ENCODE results near the gene ZHX3. TPM values are rescaled to one million over a fixed set of nuclear protein-coding genes. Genes with fewer than 3 reads are reported as not detected.

ZHX3 gene
- total RNA-seq, 5 donors from 2014 or later (not counting 1 experiment from before 2014, with no cell fraction given) = 7.0 to 11.1 (median 10.5) TPM

- ATAC-seq (replicated peaks in 1 of 4) = no peak
- CTCF ChIA-PET = interaction anchor here in 1 of 2 donors (1.2 kb wide), 1 partner anchor 41 kb away, joined by 3 read pairs; no protein-coding TSS in a partner anchor
- Mint-ChIP-seq H3K27ac (no peak overlapping the region), H3K4me1 (peaks cover 0 to 2% (median 0%) of the 10 kb centered on the region in 3 donors), H3K27me3 (no peaks in the 10 kb centered on the region), H3K36me3 (peaks cover 27% of the 10 kb centered on the region), H3K4me3 (no peak overlapping the region), H3K9me3 (peaks cover 12 to 18% (median 16%) of the 10 kb centered on the region in 3 donors)
- H3K4me3 ChIP-seq (ENCODE audit: control insufficient read depth in 1 of 2, extremely low read depth in 1 of 2, low read length in 1 of 2) = no peak overlapping the region
- POLR2A ChIA-PET = interaction anchor here in 1 of 2 donors (0.6 kb wide), 1 partner anchor 20 kb away, joined by 3 read pairs; no protein-coding TSS in a partner anchor
- WGBS (ENCODE audit: insufficient coverage) = 94% methylated on average over 5 of the region's 5 CpGs
- H3K36me3 ChIP-seq (ENCODE audit: control insufficient read depth in 2 of 2, extremely low read depth in 1 of 2, insufficient read depth in 1 of 2, low read length in 1 of 2) = no peaks in the 10 kb centered on the region
- no peak overlapping the region for H3K27ac ChIP-seq (ENCODE audit: low read length)
- no peaks in the 10 kb centered on the region for H3K9me3 ChIP-seq
- H3K27me3 ChIP-seq (replicated peaks in 1 of 2; ENCODE audit: control insufficient read depth in 2 of 2, extremely low read depth in 1 of 2, insufficient read depth in 2 of 2, low read length in 1 of 2) = no peaks in the 10 kb centered on the region
- DNase-seq = no peak
- no peaks in the 10 kb centered on the region for H3K4me1 ChIP-seq (ENCODE audit: control insufficient read depth in 1 of 2, extremely low read depth in 1 of 2, insufficient read depth in 2 of 2, low read length in 2 of 2)
Measured at GRCh38 chr20:41191562-41192500, 125.7 kb downstream of the ZHX3 start.

DNA sequence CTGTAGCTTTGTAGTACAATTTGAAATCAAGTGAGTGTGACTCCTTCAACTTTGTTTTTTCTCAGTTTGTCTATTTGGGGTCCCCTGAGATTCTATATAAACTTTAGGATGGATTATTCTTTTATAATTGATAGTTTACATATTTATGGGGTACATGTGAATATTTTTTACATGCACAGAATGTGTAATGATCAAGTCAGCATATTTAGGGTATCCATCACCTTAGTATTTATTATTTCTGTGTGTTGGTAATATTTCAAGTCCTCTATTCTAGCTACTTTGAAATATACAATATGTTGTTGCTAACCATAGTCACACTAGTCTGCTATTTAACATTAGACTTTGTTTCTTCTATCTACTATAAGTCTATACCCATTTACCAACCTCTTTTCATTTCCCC, 129.9 kb downstream of the ZHX3 start:
- H3K27ac Mint-ChIP-seq = no peak overlapping the region
- H3K9me3 ChIP-seq = no peaks in the 10 kb centered on the region
- no peak overlapping the region for H3K4me3 ChIP-seq (ENCODE audit: control insufficient read depth in 1 of 2, extremely low read depth in 1 of 2, low read length in 1 of 2)
- H3K4me1 ChIP-seq (ENCODE audit: control insufficient read depth in 1 of 2, extremely low read depth in 1 of 2, insufficient read depth in 2 of 2, low read length in 2 of 2) = peaks cover 0 to under 1% of the 10 kb centered on the region in 2 experiments
- ChIA-PET CTCF (interaction anchor here in 1 of 2 donors (0.7 kb wide), 1 partner anchor 221 kb away, joined by 4 read pairs; no protein-coding TSS in a partner anchor), POLR2A (interaction anchor here (0.6 to 0.7 kb wide), 4 partner anchors 34 to 57 kb away, joined by 3 to 8 read pairs (median 6); no protein-coding TSS in a partner anchor)
- no peak overlapping the region for H3K4me3 Mint-ChIP-seq
- ATAC-seq (replicated peaks in 1 of 4) (no peak), DNase-seq (no peak)
- H3K9me3 Mint-ChIP-seq = peaks cover 12 to 16% (median 15%) of the 10 kb centered on the region in 3 donors
- H3K36me3 ChIP-seq (ENCODE audit: control insufficient read depth in 2 of 2, extremely low read depth in 1 of 2, insufficient read depth in 1 of 2, low read length in 1 of 2) = no peaks in the 10 kb centered on the region
- H3K36me3 Mint-ChIP-seq = peaks cover 21% of the 10 kb centered on the region
- H3K27ac ChIP-seq (ENCODE audit: low read length) = no peak overlapping the region
- peaks cover 0 to 5% (median under 1%) of the 10 kb centered on the region in 3 donors for H3K4me1 Mint-ChIP-seq
- no peaks in the 10 kb centered on the region for H3K27me3 ChIP-seq (replicated peaks in 1 of 2; ENCODE audit: control insufficient read depth in 2 of 2, extremely low read depth in 1 of 2, insufficient read depth in 2 of 2, low read length in 1 of 2)
- H3K27me3 Mint-ChIP-seq = no peaks in the 10 kb centered on the region

DNA sequence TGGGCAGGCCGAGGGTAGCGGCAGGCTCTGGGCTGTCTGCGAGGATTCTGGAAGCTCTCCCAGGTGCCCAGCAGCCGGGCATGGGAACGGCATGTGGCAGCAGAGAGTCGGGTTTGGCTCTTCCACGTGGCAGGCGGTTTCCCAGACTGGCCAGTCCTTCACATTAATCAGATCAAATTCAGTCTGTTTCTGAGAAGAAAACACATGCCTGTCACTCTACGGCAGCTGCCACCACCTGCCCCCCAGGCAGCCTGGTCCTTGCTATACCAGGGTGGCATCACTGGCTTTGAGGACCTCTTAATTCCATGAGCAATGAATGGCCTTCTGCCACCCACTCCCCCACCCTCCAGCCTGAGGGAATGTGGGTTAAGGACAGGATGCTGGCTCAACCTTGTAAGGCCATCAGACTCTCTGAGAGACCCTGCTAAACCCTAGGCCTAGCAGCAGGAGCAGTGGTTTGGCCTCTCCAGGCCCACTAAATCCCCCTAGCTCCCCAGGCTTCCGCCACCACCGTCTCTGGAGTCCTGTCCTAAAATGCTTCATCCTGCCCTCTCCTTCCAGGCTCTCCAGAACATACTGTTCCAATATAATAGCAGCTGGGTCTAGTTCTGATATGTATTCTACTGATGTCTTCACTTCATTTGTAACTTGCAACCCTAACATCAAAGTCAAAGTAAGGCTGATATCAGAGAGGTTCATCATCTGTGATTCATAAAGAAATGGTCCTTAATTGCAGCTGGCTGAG, 132.3 kb downstream of the ZHX3 start:
- 94% methylated on average over 7 of the region's 11 CpGs for WGBS (ENCODE audit: insufficient coverage)
- Histone ChIP-seq H3K27ac (ENCODE audit: low read length) (no peak overlapping the region), H3K4me1 (ENCODE audit: control insufficient read depth in 1 of 2, extremely low read depth in 1 of 2, insufficient read depth in 2 of 2, low read length in 2 of 2) (peaks cover 0 to 6% of the 10 kb centered on the region in 2 experiments), H3K9me3 (no peaks in the 10 kb centered on the region), H3K27me3 (replicated peaks in 1 of 2; ENCODE audit: control insufficient read depth in 2 of 2, extremely low read depth in 1 of 2, insufficient read depth in 2 of 2, low read length in 1 of 2) (no peaks in the 10 kb centered on the region), H3K4me3 (ENCODE audit: control insufficient read depth in 1 of 2, extremely low read depth in 1 of 2, low read length in 1 of 2) (no peak overlapping the region), H3K36me3 (ENCODE audit: control insufficient read depth in 2 of 2, extremely low read depth in 1 of 2, insufficient read depth in 1 of 2, low read length in 1 of 2) (no peaks in the 10 kb centered on the region)
- POLR2A ChIA-PET = no interaction called here
- peaks cover 7% of the 10 kb centered on the region for H3K36me3 Mint-ChIP-seq
- H3K9me3 Mint-ChIP-seq = peaks cover 0 to 4% (median 0%) of the 10 kb centered on the region in 3 donors
- no peak overlapping the region for H3K4me3 Mint-ChIP-seq
- DNase-seq (peak in 1 of 35 experiments; percentile 19), ATAC-seq (replicated peaks in 1 of 4) (no peak)
- H3K27me3 Mint-ChIP-seq = no peaks in the 10 kb centered on the region
- peaks cover 8 to 16% (median 13%) of the 10 kb centered on the region in 3 donors for H3K4me1 Mint-ChIP-seq
- CTCF ChIA-PET = interaction anchor here in 1 of 2 donors (0.5 kb wide), 1 partner anchor 210 kb away, joined by 3 read pairs; no protein-coding TSS in a partner anchor
- no peak overlapping the region for H3K27ac Mint-ChIP-seq

- Mint-ChIP-seq H3K36me3 (peaks cover 2% of the 10 kb centered on the region), H3K4me1 (peaks cover 8 to 16% (median 13%) of the 10 kb centered on the region in 3 donors), H3K4me3 (no peak overlapping the region), H3K27ac (no peak overlapping the region), H3K9me3 (no peaks in the 10 kb centered on the region), H3K27me3 (no peaks in the 10 kb centered on the region)
- POLR2A ChIA-PET = no interaction called here
- H3K36me3 ChIP-seq (ENCODE audit: control insufficient read depth in 2 of 2, extremely low read depth in 1 of 2, insufficient read depth in 1 of 2, low read length in 1 of 2) = peaks cover 0 to 4% of the 10 kb centered on the region in 2 donors
- no peak for ATAC-seq (replicated peaks in 1 of 4)
- H3K27me3 ChIP-seq (replicated peaks in 1 of 2; ENCODE audit: control insufficient read depth in 2 of 2, extremely low read depth in 1 of 2, insufficient read depth in 2 of 2, low read length in 1 of 2) = no peaks in the 10 kb centered on the region
- CTCF ChIA-PET = no interaction called here
- no peak overlapping the region for H3K27ac ChIP-seq (ENCODE audit: low read length)
- no peaks in the 10 kb centered on the region for H3K9me3 ChIP-seq
- peak in 1 of 35 experiments; percentile 21 for DNase-seq
- WGBS (ENCODE audit: insufficient coverage) = 86% methylated on average over 2 of the region's 2 CpGs
- H3K4me1 ChIP-seq (ENCODE audit: control insufficient read depth in 1 of 2, extremely low read depth in 1 of 2, insufficient read depth in 2 of 2, low read length in 2 of 2) = peaks cover 0 to 6% of the 10 kb centered on the region in 2 experiments
- no peak overlapping the region for H3K4me3 ChIP-seq (ENCODE audit: control insufficient read depth in 1 of 2, extremely low read depth in 1 of 2, low read length in 1 of 2)
Measured at GRCh38 chr20:41183831-41184230, 133.7 kb downstream of the ZHX3 start.

DNA sequence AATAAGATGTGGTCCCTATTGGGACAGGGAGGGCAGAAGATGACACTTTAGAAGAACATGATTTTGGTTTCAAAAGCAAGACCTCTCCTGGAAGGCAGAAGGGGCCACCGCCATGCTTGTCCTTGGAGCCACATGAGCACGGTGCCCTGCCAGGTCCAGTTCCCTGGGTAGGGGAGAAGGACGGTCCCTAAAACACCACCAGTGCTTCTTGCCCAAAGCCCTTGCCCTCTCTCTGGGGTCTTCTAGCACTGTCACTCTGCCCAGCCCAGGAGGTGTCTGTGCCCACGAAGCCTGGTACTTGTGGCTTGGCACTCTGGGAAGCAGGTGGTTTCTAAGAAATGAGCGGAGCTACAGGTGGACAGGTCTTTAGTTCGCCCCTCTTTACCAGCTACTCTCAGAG, 134.1 kb downstream of the ZHX3 start:
- Histone ChIP-seq H3K4me3 (ENCODE audit: control insufficient read depth in 1 of 2, extremely low read depth in 1 of 2, low read length in 1 of 2) (no peak overlapping the region), H3K27me3 (replicated peaks in 1 of 2; ENCODE audit: control insufficient read depth in 2 of 2, extremely low read depth in 1 of 2, insufficient read depth in 2 of 2, low read length in 1 of 2) (no peaks in the 10 kb centered on the region), H3K9me3 (no peaks in the 10 kb centered on the region), H3K36me3 (ENCODE audit: control insufficient read depth in 2 of 2, extremely low read depth in 1 of 2, insufficient read depth in 1 of 2, low read length in 1 of 2) (peaks cover 0 to 5% of the 10 kb centered on the region in 2 donors), H3K4me1 (ENCODE audit: control insufficient read depth in 1 of 2, extremely low read depth in 1 of 2, insufficient read depth in 2 of 2, low read length in 2 of 2) (peaks cover 0 to 6% of the 10 kb centered on the region in 2 experiments), H3K27ac (ENCODE audit: low read length) (no peak overlapping the region)
- peak overlapping the region in 1 of 2 donors; percentile 61 for H3K27ac Mint-ChIP-seq
- peaks cover 8 to 16% (median 13%) of the 10 kb centered on the region in 3 donors for H3K4me1 Mint-ChIP-seq
- no peak for ATAC-seq (replicated peaks in 1 of 4)
- H3K4me3 Mint-ChIP-seq = no peak overlapping the region
- no peaks in the 10 kb centered on the region for H3K9me3 Mint-ChIP-seq
- peaks cover 2% of the 10 kb centered on the region for H3K36me3 Mint-ChIP-seq
- no peaks in the 10 kb centered on the region for H3K27me3 Mint-ChIP-seq
- 90% methylated on average over 2 of the region's 6 CpGs for WGBS (ENCODE audit: insufficient coverage)
- POLR2A ChIA-PET = no interaction called here
- DNase-seq = peak in 2 of 35 experiments; percentile 5 to 21
- CTCF ChIA-PET = no interaction called here
